HepG2 (cell line): ENCODE results near the gene S1PR3. TPM values are rescaled to one million over a fixed set of nuclear protein-coding genes. Genes with fewer than 3 reads are reported as not detected.

Experiments
- ATAC-seq: fragments of 200-7000 bp; cut with Tn5 transposase; 3 replicates; pipeline ENCODE4 v1.9.1; 2020; ENCODE audit warnings: mild to moderate bottlenecking, moderate library complexity
- BruUV-seq: library from RNA; stranded (reverse); fragments of 400-500 nt; replicated peaks from 2 replicates; lab custom pipeline; 2021; lab: Mats Ljungman, UMichigan
- CTCF ChIA-PET: fragments of 300-600 bp; formaldehyde crosslinking; extraction: SDS; loops from one replicate; lab custom pipeline; 2021; ENCODE audit warnings: low total read pairs, inconsistent platforms, low intra/inter-chr PET ratio; lab: Yijun Ruan, JAX
- POLR2A ChIA-PET: fragments of 350-600 bp; sonication (Branson Sonifier 250); formaldehyde crosslinking; loops from one replicate; lab custom pipeline; 2020; ENCODE audit warnings: antibody characterized with exemption, inconsistent platforms; lab: Yijun Ruan, JAX
- DNase-seq: peaks from one replicate; pipeline ENCODE4 v3.0.0-alpha.2; 2015; ENCODE audit warnings: low spot score
- FAIRE-seq: peaks from 3 replicates; lab custom pipeline; 2011; peaks lifted over from hg19 to GRCh38; lab: Jason Lieb, UNC
- H2AFZ ChIP-seq: one replicate; pipeline ENCODE4 v1.6.1; 2011; ENCODE audit warnings: low read length, inconsistent platforms
- H3K27ac ChIP-seq: fragments of 300-600 bp; 3 replicates; pipeline ENCODE4 v1.8.0; 2011; ENCODE audit warnings: mixed run types, mild to moderate bottlenecking, mixed read lengths, low read length, inconsistent platforms; ENCODE audit not compliant: insufficient read depth; ENCODE audit errors: extremely low read length
- H3K27me3 ChIP-seq, 2 experiments: fragments of 200-600 bp in 1 of 2; 2 replicates in 1 of 2; 3 replicates in 1 of 2; pipeline versions ENCODE4 v1.6.0 to v1.8.0; 2011; ENCODE audit warnings: low read length in 2 of 2, mild to moderate bottlenecking in 2 of 2, moderate library complexity in 2 of 2, inconsistent platforms in 1 of 2; ENCODE audit not compliant: insufficient read depth in 2 of 2, control insufficient read depth in 1 of 2
- H3K36me3 ChIP-seq, 2 experiments: fragments of 200-600 bp in 1 of 2; replicated peaks in 1 of 2; 2 replicates in 1 of 2; 3 replicates in 1 of 2; pipeline versions ENCODE4 v1.5.1 to v1.8.0; 2011; ENCODE audit warnings: low read length in 2 of 2, inconsistent platforms in 1 of 2; ENCODE audit not compliant: insufficient read depth in 2 of 2, control insufficient read depth in 1 of 2
- H3K4me1 ChIP-seq: 2 replicates; pipeline ENCODE4 v1.5.1; 2012; ENCODE audit warnings: low read length, inconsistent platforms; ENCODE audit not compliant: insufficient read depth
- H3K4me2 ChIP-seq: 2 replicates; pipeline ENCODE4 v1.6.0; 2011; ENCODE audit warnings: low read depth, low read length, inconsistent platforms
- H3K4me3 ChIP-seq, 3 experiments: fragments of 200-600 bp in 1 of 3; sonication (generic), shearing (Covaris generic) in 1 of 3; replicated peaks in 1 of 3; 2 replicates each; pipeline ENCODE4 v1.5.1; 2011 to 2016; ENCODE audit warnings: low read length in 3 of 3, inconsistent platforms in 2 of 3, low read depth in 2 of 3, mild to moderate bottlenecking in 2 of 3, control low read depth in 1 of 3, mixed read lengths in 1 of 3; ENCODE audit not compliant: insufficient read depth in 1 of 3
- H3K79me2 ChIP-seq: one replicate; pipeline ENCODE4 v1.6.1; 2011; ENCODE audit warnings: low read length, inconsistent platforms; ENCODE audit not compliant: insufficient read depth
- H3K9ac ChIP-seq: 2 replicates; pipeline ENCODE4 v1.6.0; 2011; ENCODE audit warnings: mild to moderate bottlenecking, low read depth, low read length, inconsistent platforms; ENCODE audit not compliant: insufficient read depth
- H3K9me3 ChIP-seq: 2 replicates; pipeline ENCODE4 v1.5.1; 2012; ENCODE audit warnings: mild to moderate bottlenecking, low read length
- H4K20me1 ChIP-seq: 2 replicates; pipeline ENCODE4 v1.6.0; 2011; ENCODE audit warnings: inconsistent platforms, mild to moderate bottlenecking, low read length, moderate library complexity; ENCODE audit not compliant: insufficient read depth
- AGO1 ChIP-seq: fragments of 200-400 bp; formaldehyde crosslinking; IDR thresholded peaks from 2 replicates; pipeline ENCODE4 v1.6.1; 2017; ENCODE audit warnings: mild to moderate bottlenecking, low read depth, low read length, moderate library complexity; ENCODE audit not compliant: poor library complexity, severe bottlenecking
- AGO2 ChIP-seq: fragments of 200-400 bp; formaldehyde crosslinking; optimal IDR thresholded peaks from 2 replicates; pipeline ENCODE3; 2017; ENCODE audit warnings: mild to moderate bottlenecking, low read depth, low read length, moderate library complexity
- AHDC1 ChIP-seq: sonication (generic); formaldehyde crosslinking; IDR thresholded peaks from 2 replicates; pipeline ENCODE4 v1.5.1; 2020; ENCODE audit warnings: mild to moderate bottlenecking, missing genetic modification reagents, borderline replicate concordance
- E2F1 ChIP-seq: sonication (generic); formaldehyde crosslinking; IDR thresholded peaks from 2 replicates; pipeline ENCODE4 v1.5.0; 2020; ENCODE audit warnings: missing genetic modification reagents
- GATA4 ChIP-seq: sonication (generic); IDR thresholded peaks from 2 replicates; pipeline ENCODE4 v1.6.1; 2016; ENCODE audit warnings: antibody characterized with exemption, low read depth, borderline replicate concordance
- KDM2A ChIP-seq: sonication (generic); formaldehyde crosslinking; IDR thresholded peaks from 2 replicates; pipeline ENCODE4 v1.4.0; 2020; ENCODE audit warnings: low read depth, missing genetic modification reagents, borderline replicate concordance
- SOX6 ChIP-seq, 2 experiments: fragments of 450-650 bp in 1 of 2; sonication (generic) in 1 of 2; formaldehyde crosslinking in 1 of 2; IDR thresholded peaks; 2 replicates each; pipeline versions ENCODE4 v1.4.0 to v1.6.1; 2017 to 2020; ENCODE audit warnings: antibody characterized with exemption in 1 of 2, mild to moderate bottlenecking in 1 of 2, missing genetic modification reagents in 1 of 2
- THAP7 ChIP-seq: sonication (generic); formaldehyde crosslinking; IDR thresholded peaks from 2 replicates; pipeline ENCODE4 v1.8.1; 2023; ENCODE audit warnings: mild to moderate bottlenecking, missing genetic modification reagents
- ZFP82 ChIP-seq: sonication (generic); formaldehyde crosslinking; IDR thresholded peaks from 2 replicates; pipeline ENCODE4 v1.5.1; 2020; ENCODE audit warnings: mild to moderate bottlenecking, missing genetic modification reagents, borderline replicate concordance
- ZNF597 ChIP-seq: sonication (generic); formaldehyde crosslinking; IDR thresholded peaks from 2 replicates; pipeline ENCODE4 v1.5.0; 2020; ENCODE audit warnings: missing genetic modification reagents
- WGBS: methylation state at CpG from one replicate; pipeline ENCODE4 v1.1.6; 2017; ENCODE audit warnings: low lambda C conversion rate; 5-methylcytosine and 5-hydroxymethylcytosine counted together
- in situ Hi-C: cut with HindIII; loops from 2 replicates; pipeline ENCODE4 v1.10.0; 2017; ENCODE audit warnings: low pct_unique_long_range_greater_than_20kb; ENCODE audit not compliant: extremely low pct_ligation_motif_present
- intact Hi-C: fragments of 100-400 bp; cut with micrococcal nuclease; formaldehyde crosslinking; loops from one replicate; pipeline ENCODE4 v1.10.0; 2022; ENCODE audit not compliant: unreplicated experiment
- polyA plus RNA-seq, 8 experiments: library from polyadenylated mRNA; depleted of rRNA in 3 of 8; stranded (reverse) in 7 of 8; unstranded in 1 of 8; fragments of >200 nt; fragmentation: Illumina TruSeq in 4 of 8; extraction: Trizol in 4 of 8; gene quantifications; 2 replicates each; pipeline versions ENCODE4 v1.2.1 to v1.2.3, GENCODE V29; 2011 to 2016; ENCODE audit warnings: low read depth in 4 of 8, missing spikeins in 1 of 8, mixed read lengths in 1 of 8; ENCODE audit not compliant: insufficient read depth in 1 of 8
- total RNA-seq, 5 experiments: library from RNA; depleted of rRNA; stranded (reverse); fragments of >200 nt; fragmentation: Illumina TruSeq; extraction: Trizol; gene quantifications; 2 replicates each; pipeline ENCODE4 v1.2.3, GENCODE V29; 2016; ENCODE audit warnings: low read depth in 1 of 5

Gene S1PR3
- total and polyA plus RNA-seq, 2 of the 13 experiments (the other 11 are each of a cell fraction or from before 2014, with no cell fraction given) = 0.02 TPM; not detected in 1

DNA sequence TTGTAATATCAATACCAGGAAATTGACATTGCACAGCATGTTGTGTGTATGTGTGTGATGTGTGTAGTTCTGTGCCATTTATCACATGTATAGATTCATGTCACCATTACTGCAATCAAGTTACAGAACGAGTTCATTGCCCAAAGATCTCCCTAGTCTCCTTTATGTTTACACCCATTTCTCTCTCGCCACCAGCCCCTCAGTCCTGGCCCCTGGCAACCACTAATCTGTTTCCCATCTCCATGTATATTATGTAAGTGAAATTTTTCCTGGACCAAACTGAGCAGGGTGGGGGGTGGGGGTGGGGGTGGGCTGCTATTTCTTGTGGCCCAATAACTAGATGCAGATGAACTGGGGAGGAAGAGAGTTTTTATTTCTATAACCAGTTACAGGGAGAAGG lies 11.5 kb upstream of the S1PR3 start:
- in situ Hi-C loops (no loop called here), intact Hi-C loops (no loop called here)
- no peak overlapping the region for H3K4me2 ChIP-seq
- no peak overlapping the region for H3K4me3 ChIP-seq
- no peak overlapping the region for H3K9ac ChIP-seq
- no peak overlapping the region for H2AFZ ChIP-seq
- ATAC-seq (no peak), FAIRE-seq (no peak), DNase-seq (no peak)
- no peaks in the 10 kb centered on the region for H3K79me2 ChIP-seq
- H3K4me1 ChIP-seq = no peaks in the 10 kb centered on the region
- peaks cover 0 to 14% of the 10 kb centered on the region in 2 experiments; a peak in 2 of 5 replicates for H3K27me3 ChIP-seq
- H3K27ac ChIP-seq = no peak overlapping the region
- H4K20me1 ChIP-seq = no peaks in the 10 kb centered on the region
- H3K9me3 ChIP-seq = no peaks in the 10 kb centered on the region
- CTCF ChIA-PET = no interaction called here
- WGBS = 0% methylated on average over 2 of the region's 2 CpGs
- no peaks in the 10 kb centered on the region for H3K36me3 ChIP-seq
- POLR2A ChIA-PET = no interaction called here
- no TSS peak for BruUV-seq
- TF ChIP-seq AGO1 (no peak), AGO2 (no peak), E2F1 (no peak), AHDC1 (CRISPR knock-in tag) (no peak), SOX6 (IDR thresholded peaks at IDR 0.05) (no peak), SOX6 (CRISPR knock-in tag; IDR thresholded peaks at IDR 0.05) (no peak), KDM2A (no peak), ZFP82 (no peak), ZNF597 (CRISPR knock-in tag) (no peak), GATA4 (no peak), THAP7 (CRISPR knock-in tag) (no peak)
